HG02610 (cell line): ENCODE results near the gene TTF1.

Experiments used
- ATAC-seq: cut with Tn5 transposase; IDR thresholded peaks from one replicate; pipeline ENCODE4 v1.9.1; 2021; ENCODE audit warnings: mild to moderate bottlenecking, moderate library complexity; ENCODE audit not compliant: unreplicated experiment

The TTF1 gene, protein sequence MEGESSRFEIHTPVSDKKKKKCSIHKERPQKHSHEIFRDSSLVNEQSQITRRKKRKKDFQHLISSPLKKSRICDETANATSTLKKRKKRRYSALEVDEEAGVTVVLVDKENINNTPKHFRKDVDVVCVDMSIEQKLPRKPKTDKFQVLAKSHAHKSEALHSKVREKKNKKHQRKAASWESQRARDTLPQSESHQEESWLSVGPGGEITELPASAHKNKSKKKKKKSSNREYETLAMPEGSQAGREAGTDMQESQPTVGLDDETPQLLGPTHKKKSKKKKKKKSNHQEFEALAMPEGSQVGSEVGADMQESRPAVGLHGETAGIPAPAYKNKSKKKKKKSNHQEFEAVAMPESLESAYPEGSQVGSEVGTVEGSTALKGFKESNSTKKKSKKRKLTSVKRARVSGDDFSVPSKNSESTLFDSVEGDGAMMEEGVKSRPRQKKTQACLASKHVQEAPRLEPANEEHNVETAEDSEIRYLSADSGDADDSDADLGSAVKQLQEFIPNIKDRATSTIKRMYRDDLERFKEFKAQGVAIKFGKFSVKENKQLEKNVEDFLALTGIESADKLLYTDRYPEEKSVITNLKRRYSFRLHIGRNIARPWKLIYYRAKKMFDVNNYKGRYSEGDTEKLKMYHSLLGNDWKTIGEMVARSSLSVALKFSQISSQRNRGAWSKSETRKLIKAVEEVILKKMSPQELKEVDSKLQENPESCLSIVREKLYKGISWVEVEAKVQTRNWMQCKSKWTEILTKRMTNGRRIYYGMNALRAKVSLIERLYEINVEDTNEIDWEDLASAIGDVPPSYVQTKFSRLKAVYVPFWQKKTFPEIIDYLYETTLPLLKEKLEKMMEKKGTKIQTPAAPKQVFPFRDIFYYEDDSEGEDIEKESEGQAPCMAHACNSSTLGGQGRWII

DNA sequence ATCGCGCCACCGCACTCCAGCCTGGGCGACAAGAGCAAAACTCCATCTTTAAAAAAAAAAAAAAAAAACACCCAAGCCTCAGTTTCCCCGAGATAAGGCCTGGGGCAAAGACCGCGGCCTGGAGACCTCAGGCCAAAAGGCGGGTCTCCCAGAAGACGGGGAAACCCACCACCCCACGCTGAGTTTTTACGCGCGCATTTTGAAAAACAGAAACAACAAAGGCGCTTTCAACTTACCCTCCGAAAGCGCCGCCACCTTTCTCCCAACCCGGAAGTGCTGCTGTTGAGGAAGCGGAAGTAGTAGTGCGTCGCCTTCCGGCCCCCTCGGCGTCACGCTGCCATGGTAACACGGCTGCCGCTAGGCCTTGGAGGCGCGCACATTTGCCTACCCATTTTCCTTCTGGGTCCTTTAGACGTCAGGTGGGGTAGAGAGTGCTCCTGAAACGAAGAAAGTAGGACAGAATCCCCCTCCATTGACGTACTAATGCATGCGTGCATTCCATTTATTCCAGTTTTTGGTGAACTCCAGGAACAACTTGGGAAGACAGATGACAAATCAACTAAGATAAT lies at the start of gene TTF1:
Gene TTF1 (minus strand): TSS at position 287 of the 569 bp plus-strand sequence. CDS start 4,019 bp downstream, outside the sequence.
- ATAC-seq, result peak; percentile 79

DNA sequence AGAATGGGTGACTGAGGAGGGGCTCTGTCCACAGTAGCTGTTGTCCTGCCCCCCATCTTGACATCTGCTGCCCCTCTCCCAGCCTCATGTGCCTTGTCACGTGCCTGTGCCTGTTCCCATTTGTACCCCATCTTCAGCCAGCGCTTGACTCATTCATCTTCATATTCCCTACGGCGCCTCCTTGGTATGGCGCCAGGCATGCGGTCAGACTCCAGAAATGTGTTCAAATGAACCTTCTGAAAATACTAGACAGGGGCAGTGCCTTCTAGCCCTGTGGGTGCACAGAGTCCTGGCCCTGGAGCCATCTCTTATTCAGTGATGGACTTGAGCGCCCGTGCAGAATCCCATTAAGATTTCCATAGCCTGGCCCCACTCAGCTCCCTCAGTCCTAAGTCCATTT lies 49.6 kb upstream of the TTF1 start:
- no peak for ATAC-seq

DNA sequence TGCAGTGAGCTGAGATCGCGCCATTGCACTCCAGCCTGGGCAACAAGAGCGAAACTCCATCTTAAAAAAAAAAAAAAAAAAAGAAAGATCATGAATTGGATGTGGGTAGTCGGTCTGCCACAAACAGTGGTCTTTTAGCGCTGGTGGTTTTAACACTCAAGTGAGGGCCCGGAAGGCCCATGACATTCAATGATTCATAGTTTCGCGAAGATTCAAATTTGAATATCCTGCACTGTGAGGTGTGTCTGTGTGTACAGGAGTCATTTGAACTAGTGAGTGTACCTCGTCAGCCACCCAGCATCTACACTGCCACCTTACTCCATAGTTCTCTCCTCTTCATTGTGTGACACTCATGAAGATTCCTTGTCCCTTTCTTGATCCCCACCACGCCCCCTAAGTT lies 44.6 kb upstream of the TTF1 start:
- no peak for ATAC-seq

DNA sequence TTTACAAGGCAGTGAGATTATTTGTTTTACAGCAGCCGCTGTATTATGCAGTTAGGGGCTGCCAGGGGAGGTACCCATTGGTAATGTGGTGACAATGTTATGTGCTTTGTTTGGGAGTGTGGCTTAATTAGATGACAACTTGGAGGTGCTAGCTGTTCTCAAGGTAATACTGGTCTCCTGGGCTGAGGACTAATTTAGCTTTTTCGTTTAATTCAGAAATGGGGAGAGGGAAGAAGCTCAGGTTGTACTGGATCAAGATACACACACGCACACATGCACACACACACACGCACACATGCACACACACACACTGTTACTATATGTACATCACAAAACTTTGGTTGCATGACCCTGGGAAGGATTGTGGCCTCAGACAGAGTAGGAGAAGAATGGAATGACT lies 41.3 kb upstream of the TTF1 start:
- no peak for ATAC-seq

DNA sequence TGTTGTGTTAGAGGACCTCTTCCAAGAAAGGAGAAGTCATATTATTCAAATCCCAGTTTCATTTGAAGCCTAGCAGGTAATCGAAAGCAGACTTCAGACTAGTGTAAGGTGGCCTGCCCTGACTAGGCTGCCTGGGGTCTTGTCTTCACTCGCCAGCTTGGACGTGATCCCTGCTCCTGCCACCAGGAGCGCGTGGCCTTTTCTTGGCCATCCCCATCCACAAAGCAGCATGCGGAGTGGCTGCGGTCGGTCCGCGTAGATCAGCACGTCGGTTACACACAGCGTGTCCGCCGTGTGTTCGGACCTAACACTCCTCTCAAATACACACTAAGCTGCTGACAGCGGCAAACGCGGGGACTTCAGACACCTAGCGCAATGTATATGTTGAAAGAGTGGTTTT lies 40.7 kb upstream of the TTF1 start:
- no peak for ATAC-seq

DNA sequence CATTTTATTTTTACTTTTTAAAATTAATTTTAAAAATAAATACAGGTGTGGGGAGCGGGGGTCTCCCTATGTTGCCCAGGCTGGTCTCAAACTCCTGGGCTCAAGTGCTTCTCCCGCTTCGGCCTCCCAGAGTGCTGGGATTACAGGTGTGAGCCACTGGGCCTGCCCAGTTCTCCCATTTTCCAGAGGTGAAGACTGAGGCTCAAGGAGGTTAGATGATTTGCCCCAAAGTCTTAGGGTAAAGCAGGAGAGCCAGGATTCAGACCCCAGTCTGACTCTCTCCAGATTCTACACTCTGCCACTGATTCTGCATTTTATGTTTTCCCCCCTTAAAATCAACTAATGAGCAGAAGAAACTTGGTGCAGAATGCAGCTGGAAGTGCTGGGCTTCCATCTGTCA lies 40.2 kb upstream of the TTF1 start:
- ATAC-seq, result no peak

DNA sequence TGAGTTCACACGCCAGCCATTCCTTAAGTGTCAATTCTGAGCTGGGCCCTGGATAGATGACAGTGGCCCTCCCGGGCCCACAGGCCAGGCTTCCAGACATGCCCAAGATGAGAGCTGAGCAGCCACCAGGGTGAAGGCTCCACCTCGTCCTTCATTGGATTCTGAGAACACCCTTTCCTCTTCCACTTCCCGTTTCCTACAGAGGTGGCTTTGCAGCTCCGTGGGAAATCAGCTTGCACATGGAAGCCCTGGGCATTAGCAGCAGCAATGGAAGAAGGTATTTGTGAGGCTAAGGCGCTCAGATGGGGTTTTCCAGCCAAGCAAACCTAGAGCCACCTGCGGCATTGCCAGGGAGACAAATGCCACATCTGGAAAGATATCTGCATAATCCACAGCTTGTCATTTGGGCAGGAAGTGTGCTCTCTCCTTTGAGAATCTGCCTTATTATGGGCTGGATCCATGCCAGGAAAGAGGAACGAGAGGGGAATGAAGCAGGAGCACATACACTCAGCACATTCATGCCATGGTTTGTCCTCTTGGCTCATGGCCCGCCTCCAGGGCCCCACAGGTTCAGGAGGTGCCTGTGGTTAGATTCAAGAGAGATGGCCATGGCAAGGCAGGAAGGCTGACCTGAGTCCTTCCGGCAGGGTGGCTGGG lies 37.4 kb upstream of the TTF1 start:
- no peak for ATAC-seq

DNA sequence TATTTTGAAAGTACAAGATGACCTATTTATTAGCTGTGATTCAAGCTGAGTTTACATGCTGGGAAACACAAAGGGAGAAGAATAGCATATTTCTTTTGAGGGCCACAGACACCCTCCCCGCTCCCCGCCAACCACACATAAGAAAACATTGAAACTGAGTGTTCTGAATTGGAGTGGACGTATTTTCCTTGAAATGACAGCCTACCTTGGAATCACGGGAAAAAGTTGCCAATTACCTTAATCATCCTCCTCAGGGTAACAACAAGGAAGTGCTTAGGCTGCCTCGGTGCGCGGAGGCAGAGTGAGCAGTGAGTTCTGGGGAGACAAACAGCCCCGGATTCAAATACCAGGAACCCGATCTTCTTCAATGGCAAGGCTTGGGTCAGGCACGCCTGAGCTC lies 34.8 kb upstream of the TTF1 start:
- ATAC-seq, result no peak

DNA sequence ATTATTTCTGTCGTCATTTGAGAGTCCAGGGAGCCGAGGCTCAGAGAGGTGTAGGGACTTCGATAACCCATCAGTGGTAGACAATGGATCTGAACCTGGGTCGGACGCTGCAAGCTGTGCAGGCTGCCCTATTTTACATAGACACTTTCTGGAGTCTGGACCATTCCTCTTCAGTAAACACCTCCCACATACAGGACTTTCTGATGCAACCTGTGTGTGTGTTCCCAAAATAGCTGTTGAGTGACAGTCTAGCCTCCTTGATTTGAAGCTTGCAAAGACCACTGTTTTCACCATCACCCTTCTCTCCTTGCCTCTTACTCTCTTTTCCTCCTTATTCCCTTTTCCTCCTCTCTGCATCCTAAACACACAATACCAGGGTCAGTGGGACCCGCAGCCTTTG lies 34.1 kb upstream of the TTF1 start:
- ATAC-seq, result no peak

DNA sequence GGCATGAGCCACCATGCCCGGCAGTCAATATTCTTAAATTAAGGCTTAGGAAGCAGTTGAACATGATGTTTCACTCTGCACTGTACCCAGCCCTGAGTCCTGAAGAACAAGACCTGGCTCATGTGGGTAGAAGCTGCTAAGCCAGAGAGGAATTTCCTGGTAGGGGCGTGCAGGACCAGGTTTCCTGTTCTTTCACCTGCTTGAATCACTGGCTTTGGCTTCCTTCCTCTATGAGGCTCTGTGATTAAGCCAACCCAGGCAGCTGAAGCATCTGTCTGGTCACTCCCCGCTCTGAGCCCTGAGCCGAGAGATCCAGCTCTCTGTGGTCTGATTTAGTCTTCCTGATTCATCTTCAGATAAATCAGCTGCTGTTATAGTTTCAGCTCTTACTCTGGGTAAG lies 32.5 kb upstream of the TTF1 start:
- ATAC-seq, result no peak

DNA sequence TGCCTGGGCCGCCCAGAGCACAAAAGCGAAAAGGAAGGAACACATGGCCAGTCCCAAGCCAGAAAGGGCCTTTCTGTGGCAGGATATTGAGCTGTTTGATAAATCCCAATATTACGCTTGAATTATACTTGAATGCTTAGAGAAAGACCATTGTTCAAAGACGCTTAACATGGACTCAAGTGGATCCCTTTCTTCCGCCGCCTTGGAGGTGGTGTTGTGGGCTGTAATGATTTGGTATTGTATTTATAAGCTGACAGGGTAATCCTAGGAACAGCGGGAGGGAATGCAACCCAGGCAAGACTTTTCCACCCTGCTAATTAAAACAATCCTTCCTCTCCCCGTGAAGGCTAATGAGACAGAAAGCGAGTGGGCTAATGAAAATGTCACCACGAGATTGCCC lies 28.2 kb upstream of the TTF1 start:
- ATAC-seq, result no peak

DNA sequence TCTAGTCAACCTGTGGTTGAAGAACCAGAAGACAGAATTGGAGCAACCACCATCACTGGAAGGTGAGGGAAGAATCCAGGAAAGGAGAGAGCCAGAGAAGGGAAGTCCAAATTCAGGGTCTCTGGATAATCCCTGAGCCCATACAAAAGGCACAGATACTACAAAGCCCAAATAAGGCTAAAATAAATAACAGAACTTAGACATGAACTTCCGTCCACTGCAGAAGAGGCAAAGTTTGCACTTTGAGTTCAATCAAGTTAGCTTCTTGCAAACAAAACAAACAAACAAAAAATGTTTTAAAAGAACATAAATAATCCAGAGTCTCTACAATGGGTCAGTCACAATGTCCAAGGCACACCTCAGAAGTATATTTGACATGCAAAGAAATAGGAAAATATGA lies 24.4 kb upstream of the TTF1 start:
- ATAC-seq, result no peak

DNA sequence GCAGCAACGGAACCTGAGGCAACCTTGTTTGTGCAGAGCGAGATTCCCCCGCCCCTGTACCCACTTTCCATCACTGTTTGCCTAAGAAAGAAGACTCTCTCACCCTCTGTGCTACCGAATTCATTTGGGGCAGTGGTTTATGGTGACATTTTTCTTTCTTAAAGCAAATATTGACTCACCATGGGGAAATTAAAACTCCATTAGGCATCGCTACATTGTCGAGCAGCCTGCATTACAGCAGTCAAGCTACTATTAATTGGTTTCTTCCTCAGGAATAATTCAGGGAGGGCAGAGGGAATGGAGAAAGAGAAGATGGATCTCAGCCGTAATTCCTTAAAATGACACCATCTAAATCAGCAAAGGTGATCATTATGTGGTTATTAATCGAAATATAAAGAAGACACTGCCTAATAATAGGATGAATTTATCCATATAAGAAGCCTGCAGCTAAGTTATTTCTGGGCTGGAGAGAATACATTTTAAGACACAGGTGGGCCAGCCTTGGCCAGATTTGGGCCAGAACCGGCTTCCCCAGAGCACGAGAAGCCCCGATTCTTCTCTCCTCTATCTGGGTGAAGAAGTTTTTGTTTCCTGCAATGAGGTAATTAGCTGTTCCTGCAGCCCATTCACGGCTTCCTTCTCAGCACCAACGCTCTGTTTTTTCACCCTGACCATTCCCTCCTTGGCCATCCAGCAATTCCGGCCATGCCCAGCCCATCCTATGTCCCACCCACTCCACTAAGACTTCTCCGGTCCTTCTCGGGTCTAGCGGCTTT lies 20.2 kb upstream of the TTF1 start:
- no peak for ATAC-seq

DNA sequence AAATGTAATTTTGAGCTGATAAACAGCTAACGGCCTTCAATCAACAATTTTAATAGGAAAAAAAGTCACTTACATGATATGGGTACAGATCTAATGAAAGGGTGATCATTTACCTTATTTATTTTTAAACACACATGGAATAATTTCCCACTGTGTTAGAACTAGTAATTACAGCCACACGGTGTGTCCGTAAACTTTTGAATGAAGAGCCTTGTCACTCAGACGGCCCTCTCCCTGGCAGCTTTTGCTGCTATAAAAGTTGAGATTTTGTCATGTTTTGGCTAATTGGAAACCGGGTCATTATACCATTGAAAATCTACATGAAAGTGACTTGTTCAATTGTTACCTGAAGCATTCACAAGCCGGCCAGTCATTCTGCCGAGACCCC lies 19.0 kb upstream of the TTF1 start:
- ATAC-seq, result no peak

DNA sequence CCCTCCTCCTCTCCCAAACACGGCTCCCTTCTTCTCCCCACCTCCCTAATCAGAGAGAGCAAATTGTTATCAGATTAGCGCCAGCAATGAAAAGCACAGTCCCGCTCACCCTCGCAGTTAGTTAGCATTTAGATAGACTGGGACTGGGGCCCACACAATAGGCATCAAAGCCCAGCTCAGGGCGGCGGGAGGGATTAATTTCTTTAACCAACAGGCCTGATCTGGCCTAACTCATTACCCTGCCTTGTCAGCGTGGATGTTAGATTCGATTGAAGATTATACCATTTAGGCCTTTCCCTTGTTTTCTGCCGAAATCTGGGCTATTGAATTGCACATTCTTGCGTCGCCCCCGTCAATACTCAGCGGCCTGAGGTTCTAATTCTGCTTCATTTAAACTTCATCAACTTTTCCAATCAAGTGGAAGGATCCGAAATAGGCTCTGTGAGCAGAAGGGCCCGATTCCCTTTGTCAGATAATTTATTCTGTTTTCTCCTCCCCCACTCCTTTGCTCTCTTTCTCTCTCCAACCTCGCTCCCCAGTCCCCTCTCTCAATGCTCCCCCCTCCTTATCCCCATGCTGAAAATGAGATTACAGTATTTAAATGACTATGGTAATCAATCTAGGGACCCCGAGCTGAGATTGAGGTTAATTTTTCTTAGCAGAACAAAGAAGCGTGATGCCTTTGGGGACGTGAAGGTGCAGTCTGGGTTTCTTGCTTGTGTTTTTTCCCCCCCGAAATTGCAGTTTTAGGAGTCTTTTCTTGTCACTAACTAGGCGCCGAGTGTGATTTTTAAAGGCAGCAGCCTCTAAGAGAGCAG lies 18.4 kb upstream of the TTF1 start:
- no peak for ATAC-seq

DNA sequence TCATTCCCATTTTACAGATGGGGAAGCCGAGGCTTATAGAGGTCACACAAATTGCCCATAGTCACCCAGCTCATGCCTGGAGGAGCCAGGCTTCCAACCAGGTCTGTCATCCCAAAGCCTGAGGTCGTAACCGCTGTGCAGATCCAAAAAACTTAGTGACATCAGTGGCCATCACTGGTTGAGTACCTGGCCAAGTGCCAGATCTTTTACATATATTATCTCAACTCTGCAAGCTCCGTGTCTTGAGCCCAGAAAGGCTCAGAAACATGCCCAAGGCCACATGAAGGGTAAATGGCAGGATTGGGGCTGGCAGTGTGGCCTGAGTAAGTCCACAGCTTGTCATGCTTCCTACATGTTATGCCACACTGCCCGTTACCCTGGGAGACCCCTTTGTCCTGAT lies 16.9 kb upstream of the TTF1 start:
- ATAC-seq, result no peak

DNA sequence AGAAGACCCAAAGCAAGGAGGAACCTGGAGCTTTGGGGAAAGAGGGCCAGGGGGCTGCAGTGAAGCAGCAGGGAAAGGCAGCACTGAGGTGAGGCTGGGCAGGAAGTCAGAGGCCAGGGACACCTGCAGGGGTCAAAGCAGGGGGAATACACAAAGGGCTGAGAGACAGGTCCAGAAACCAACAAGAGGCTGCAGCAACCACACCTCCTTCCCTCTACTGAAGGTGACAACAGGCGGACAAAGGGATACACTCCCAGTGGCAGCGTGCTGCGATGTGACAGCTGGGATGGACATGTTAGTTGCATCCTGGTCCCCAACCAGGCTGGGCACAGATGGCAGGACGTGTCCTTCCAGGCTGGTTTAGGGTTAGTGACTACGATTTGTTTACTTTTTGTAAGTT lies 15.9 kb upstream of the TTF1 start:
- no peak for ATAC-seq

DNA sequence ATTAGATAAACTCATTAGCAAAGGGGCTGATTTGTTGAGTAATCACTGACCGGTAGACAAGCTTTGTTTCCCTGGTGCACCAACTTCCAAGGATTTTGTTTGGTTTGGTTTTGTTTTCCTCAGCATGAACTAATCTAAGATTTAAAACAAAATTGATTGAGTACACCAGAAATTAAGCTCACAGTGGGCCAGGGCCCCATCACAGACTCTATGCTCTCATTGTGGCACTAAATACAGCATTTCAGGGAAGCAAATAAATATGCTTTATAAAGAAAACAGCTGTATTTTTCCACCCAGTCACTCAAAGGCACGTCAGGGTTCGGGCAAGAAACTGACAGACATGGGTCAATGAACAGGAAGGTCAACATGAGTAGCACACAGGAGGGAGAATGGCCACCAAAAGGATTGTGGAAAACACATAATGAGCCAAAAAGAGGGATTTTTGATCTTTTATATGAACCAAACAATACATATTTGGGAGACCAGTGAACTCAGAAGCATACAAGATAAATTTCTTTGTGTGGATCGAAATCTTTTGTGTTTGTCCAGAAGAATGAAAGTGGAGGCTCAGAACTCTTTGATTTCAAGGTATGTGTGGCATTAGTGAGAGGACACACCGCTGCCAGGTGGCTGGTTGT lies 12.2 kb upstream of the TTF1 start:
- no peak for ATAC-seq

DNA sequence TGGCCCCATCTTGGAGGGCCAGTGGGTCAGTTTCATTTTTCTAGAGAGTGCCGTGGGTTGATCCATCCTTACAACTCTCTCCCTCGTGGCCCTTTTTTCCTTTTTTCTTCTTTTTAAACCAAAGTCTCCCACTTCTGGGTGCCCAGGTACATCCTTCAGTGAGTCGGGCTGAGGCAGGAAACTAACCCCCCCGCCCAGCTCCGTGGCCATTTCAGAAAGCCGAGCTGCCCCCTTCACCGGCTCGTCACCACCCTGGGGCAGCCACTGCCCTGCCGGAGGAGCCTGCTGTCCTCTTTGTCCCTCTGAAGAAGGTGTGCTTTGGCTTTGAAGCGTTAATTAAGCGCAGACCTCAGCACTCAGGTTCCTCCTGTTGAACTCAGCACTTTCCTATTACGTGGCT lies 8.5 kb upstream of the TTF1 start:
- ATAC-seq, result no peak
